Astrocyte (in vitro differentiated cells and primary cell): Measurements from ENCODE around the gene CXCR5. TPM values are rescaled to one million over a fixed set of nuclear protein-coding genes. Genes with fewer than 3 reads are reported as not detected.

ENCODE experiments used
- DNase-seq: peaks from one replicate; pipeline ENCODE4 v3.0.0-alpha.2; 2010; ENCODE audit warnings: low read depth
- FAIRE-seq: peaks from 2 replicates; lab custom pipeline; 2011; peaks lifted over from hg19 to GRCh38; lab: Jason Lieb, UNC
- H2AFZ ChIP-seq: 2 replicates; pipeline ENCODE4 v1.6.0; 2012; ENCODE audit warnings: low read depth, low read length, inconsistent platforms
- H3K27ac ChIP-seq: 2 replicates; pipeline ENCODE4 v1.5.1; 2011; ENCODE audit warnings: low read depth, low read length, inconsistent platforms
- H3K27me3 ChIP-seq: 2 replicates; pipeline ENCODE4 v1.6.0; 2011; ENCODE audit warnings: low read length, inconsistent platforms; ENCODE audit not compliant: insufficient read depth
- H3K36me3 ChIP-seq: 2 replicates; pipeline ENCODE4 v1.5.1; 2011; ENCODE audit warnings: low read length, inconsistent platforms; ENCODE audit not compliant: insufficient read depth
- H3K4me1 ChIP-seq: 2 replicates; pipeline ENCODE4 v1.5.1; 2011; ENCODE audit warnings: low read length, inconsistent platforms; ENCODE audit not compliant: insufficient read depth
- H3K4me2 ChIP-seq: 2 replicates; pipeline ENCODE4 v1.6.0; 2012; ENCODE audit warnings: low read length, inconsistent platforms
- H3K4me3 ChIP-seq: 2 replicates; pipeline ENCODE4 v1.5.1; 2011; ENCODE audit warnings: low read depth, mild to moderate bottlenecking, low read length, inconsistent platforms; ENCODE audit not compliant: insufficient read depth
- H3K79me2 ChIP-seq: 2 replicates; pipeline ENCODE4 v1.6.0; 2012; ENCODE audit warnings: mild to moderate bottlenecking, low read length, inconsistent platforms; ENCODE audit not compliant: insufficient read depth
- H3K9ac ChIP-seq: 2 replicates; pipeline ENCODE4 v1.6.0; 2012; ENCODE audit warnings: mild to moderate bottlenecking, low read length, inconsistent platforms
- H3K9me3 ChIP-seq: 2 replicates; pipeline ENCODE4 v1.5.1; 2012; ENCODE audit warnings: low read depth, mild to moderate bottlenecking, low read length, inconsistent platforms; ENCODE audit not compliant: insufficient read depth
- H4K20me1 ChIP-seq: 2 replicates; pipeline ENCODE4 v1.6.0; 2012; ENCODE audit warnings: low read length, inconsistent platforms; ENCODE audit not compliant: insufficient read depth
- H3K27ac Mint-ChIP-seq: one replicate; pipeline ENCODE4 v1.8.0; 2021; ENCODE audit warnings: mild to moderate bottlenecking, mixed read lengths; ENCODE audit not compliant: unreplicated experiment
- H3K27me3 Mint-ChIP-seq: one replicate; pipeline ENCODE4 v1.8.0; 2021; ENCODE audit warnings: low read depth, mixed read lengths; ENCODE audit not compliant: unreplicated experiment
- H3K36me3 Mint-ChIP-seq: one replicate; pipeline ENCODE4 v1.8.0; 2021; ENCODE audit warnings: low read depth, mixed read lengths; ENCODE audit not compliant: unreplicated experiment
- H3K4me1 Mint-ChIP-seq: one replicate; pipeline ENCODE4 v1.8.0; 2021; ENCODE audit warnings: low read depth, mixed read lengths; ENCODE audit not compliant: unreplicated experiment
- H3K4me3 Mint-ChIP-seq: one replicate; pipeline ENCODE4 v1.8.0; 2021; ENCODE audit warnings: mild to moderate bottlenecking, moderate library complexity, mixed read lengths; ENCODE audit not compliant: unreplicated experiment
- H3K9me3 Mint-ChIP-seq: one replicate; pipeline ENCODE4 v1.8.0; 2021; ENCODE audit warnings: mild to moderate bottlenecking, mixed read lengths; ENCODE audit not compliant: unreplicated experiment
- CTCF ChIP-seq: IDR thresholded peaks from 2 replicates; pipeline ENCODE4 v1.5.1; 2011; ENCODE audit warnings: low read depth, mild to moderate bottlenecking, inconsistent platforms, low read length, moderate library complexity; ENCODE audit not compliant: insufficient read depth
- EZH2 ChIP-seq: IDR thresholded peaks from 2 replicates; pipeline ENCODE4 v1.6.1; 2012; ENCODE audit warnings: mild to moderate bottlenecking, low read length, inconsistent platforms; ENCODE audit not compliant: insufficient read depth
- total RNA-seq: library from RNA; stranded (reverse); gene quantifications from 2 replicates; pipeline ENCODE4 v1.2.1, GENCODE V29; 2021

The CXCR5 gene
- total RNA-seq, 1 donor from 2014 or later = 0.07 TPM

GRCh38 chr11:118930094-118930712 is 46.5 kb downstream of the CXCR5 start:
- Histone ChIP-seq H3K9ac (peak overlapping the region; percentile 72), H3K4me1 (peaks cover 20% of the 10 kb centered on the region), H2AFZ (peak overlapping the region; percentile 59), H3K36me3 (no peaks in the 10 kb centered on the region), H3K4me3 (peak overlapping the region; percentile 63), H3K4me2 (peak overlapping the region; percentile 93), H3K27me3 (no peaks in the 10 kb centered on the region), H3K9me3 (no peaks in the 10 kb centered on the region), H3K79me2 (peaks cover 4% of the 10 kb centered on the region), H3K27ac (peak overlapping the region; percentile 11), H4K20me1 (no peaks in the 10 kb centered on the region)
- DNase-seq (peak; percentile 41), FAIRE-seq (no peak)
- H3K36me3 Mint-ChIP-seq = no peaks in the 10 kb centered on the region
- TF ChIP-seq CTCF = peak; percentile 90
- TF ChIP-seq EZH2 = no peak
- no peaks in the 10 kb centered on the region for H3K9me3 Mint-ChIP-seq
- peak overlapping the region; percentile 91 for H3K27ac Mint-ChIP-seq
- peaks cover 1% of the 10 kb centered on the region for H3K27me3 Mint-ChIP-seq
- peaks cover 18% of the 10 kb centered on the region for H3K4me1 Mint-ChIP-seq
- peak overlapping the region; percentile 84 for H3K4me3 Mint-ChIP-seq

- no peaks in the 10 kb centered on the region for H3K36me3 ChIP-seq
- DNase-seq (no peak), FAIRE-seq (no peak)
- Mint-ChIP-seq H3K27me3 (peaks cover 1% of the 10 kb centered on the region), H3K36me3 (no peaks in the 10 kb centered on the region), H3K4me3 (no peak overlapping the region), H3K4me1 (peaks cover 16% of the 10 kb centered on the region), H3K9me3 (no peaks in the 10 kb centered on the region), H3K27ac (no peak overlapping the region)
- H3K9me3 ChIP-seq = no peaks in the 10 kb centered on the region
- no peaks in the 10 kb centered on the region for H4K20me1 ChIP-seq
- H3K4me2 ChIP-seq = no peak overlapping the region
- no peak overlapping the region for H2AFZ ChIP-seq
- TF ChIP-seq EZH2 (no peak), CTCF (no peak)
- no peak overlapping the region for H3K27ac ChIP-seq
- no peak overlapping the region for H3K4me3 ChIP-seq
- no peaks in the 10 kb centered on the region for H3K27me3 ChIP-seq
- H3K4me1 ChIP-seq = peaks cover 15% of the 10 kb centered on the region
- H3K79me2 ChIP-seq = no peaks in the 10 kb centered on the region
- no peak overlapping the region for H3K9ac ChIP-seq
Observed at GRCh38 chr11:118931571-118931970, 47.9 kb downstream of the CXCR5 start.

GRCh38 chr11:118933486-118933885 is 49.8 kb downstream of the CXCR5 start:
- Mint-ChIP-seq H3K27me3 (peaks cover 1% of the 10 kb centered on the region), H3K9me3 (no peaks in the 10 kb centered on the region), H3K4me3 (no peak overlapping the region), H3K36me3 (no peaks in the 10 kb centered on the region), H3K27ac (no peak overlapping the region), H3K4me1 (peaks cover 9% of the 10 kb centered on the region)
- Histone ChIP-seq H3K4me2 (no peak overlapping the region), H3K79me2 (no peaks in the 10 kb centered on the region), H3K27me3 (no peaks in the 10 kb centered on the region), H3K9ac (no peak overlapping the region), H3K4me3 (no peak overlapping the region), H2AFZ (no peak overlapping the region), H3K27ac (no peak overlapping the region), H3K36me3 (no peaks in the 10 kb centered on the region), H3K9me3 (no peaks in the 10 kb centered on the region), H4K20me1 (no peaks in the 10 kb centered on the region), H3K4me1 (peaks cover 12% of the 10 kb centered on the region)
- DNase-seq (no peak), FAIRE-seq (no peak)
- TF ChIP-seq EZH2 (no peak), CTCF (no peak)
